Testis (tissue), 2 donors: Measurements from ENCODE around the gene FBXW9.

ENCODE experiments used
- POLR2A ChIP-seq: fragments of 450-650 bp; IDR thresholded peaks from one replicate; pipeline ENCODE4 v1.6.1; 2017; ENCODE audit warnings: antibody characterized with exemption, mild to moderate bottlenecking, moderate library complexity
- TF ChIP-seq, protein P1 (sequence below), 3 experiments: fragments of 450-650 bp in 2 of 3; fragments of 200-600 bp in 1 of 3; sonication (generic) in 1 of 3; IDR thresholded peaks; one replicate each; pipeline ENCODE4 v1.5.1; 2016 to 2019; ENCODE audit warnings: antibody characterized with exemption in 3 of 3, mild to moderate bottlenecking in 2 of 3, moderate library complexity in 1 of 3

DNA sequence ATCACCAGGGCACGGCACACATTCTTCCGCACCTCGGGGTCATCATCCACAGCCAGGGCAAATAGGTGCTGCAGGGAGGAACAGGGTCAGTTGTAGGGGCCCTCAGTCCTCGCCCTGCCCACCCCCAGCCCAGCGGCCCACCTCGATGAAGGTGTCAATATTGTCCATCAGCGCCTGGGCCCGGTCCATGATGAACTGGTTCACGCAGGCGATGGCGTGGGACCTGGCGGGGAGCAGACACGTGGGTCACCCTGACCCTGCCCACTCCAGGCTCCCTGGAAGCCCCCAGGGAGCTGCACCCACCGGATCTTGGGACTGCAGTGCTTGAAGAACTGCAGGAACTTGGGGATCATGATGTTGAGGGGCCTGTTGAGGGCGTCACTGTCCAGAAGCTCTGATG lies 18.7 kb upstream of the FBXW9 start:
- TF ChIP-seq, protein P1, sequence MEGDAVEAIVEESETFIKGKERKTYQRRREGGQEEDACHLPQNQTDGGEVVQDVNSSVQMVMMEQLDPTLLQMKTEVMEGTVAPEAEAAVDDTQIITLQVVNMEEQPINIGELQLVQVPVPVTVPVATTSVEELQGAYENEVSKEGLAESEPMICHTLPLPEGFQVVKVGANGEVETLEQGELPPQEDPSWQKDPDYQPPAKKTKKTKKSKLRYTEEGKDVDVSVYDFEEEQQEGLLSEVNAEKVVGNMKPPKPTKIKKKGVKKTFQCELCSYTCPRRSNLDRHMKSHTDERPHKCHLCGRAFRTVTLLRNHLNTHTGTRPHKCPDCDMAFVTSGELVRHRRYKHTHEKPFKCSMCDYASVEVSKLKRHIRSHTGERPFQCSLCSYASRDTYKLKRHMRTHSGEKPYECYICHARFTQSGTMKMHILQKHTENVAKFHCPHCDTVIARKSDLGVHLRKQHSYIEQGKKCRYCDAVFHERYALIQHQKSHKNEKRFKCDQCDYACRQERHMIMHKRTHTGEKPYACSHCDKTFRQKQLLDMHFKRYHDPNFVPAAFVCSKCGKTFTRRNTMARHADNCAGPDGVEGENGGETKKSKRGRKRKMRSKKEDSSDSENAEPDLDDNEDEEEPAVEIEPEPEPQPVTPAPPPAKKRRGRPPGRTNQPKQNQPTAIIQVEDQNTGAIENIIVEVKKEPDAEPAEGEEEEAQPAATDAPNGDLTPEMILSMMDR (IDR thresholded peaks at IDR 0.05), result no peak
- TF ChIP-seq POLR2A, result no peak
